Measurements from ENCODE around the gene MINDY4B. TPM values are rescaled to one million over a fixed set of nuclear protein-coding genes. Genes with fewer than 3 reads are reported as not detected.
A peak's percentile ranks its signal among the peaks of the same experiment; 100 is the strongest.

The MINDY4B gene
- total and polyA plus RNA-seq, 2 of the 13 experiments (the other 11 are each of a cell fraction or from before 2014, with no cell fraction given): not detected

GRCh38 chr3:150912501-150912900, 7.3 kb upstream of the MINDY4B start (continued):
- TF ChIP-seq TFAP4 (IDR thresholded peaks at IDR 0.05; ENCODE audit: borderline replicate concordance, low read depth) (no peak), HMGA1 (CRISPR knock-in tag; conservative IDR thresholded peaks at IDR 0.05) (no peak), FOXK1 (CRISPR knock-in tag; IDR thresholded peaks at IDR 0.05; ENCODE audit: borderline replicate concordance, low read depth) (no peak), ZNF121 (CRISPR knock-in tag; IDR thresholded peaks at IDR 0.05) (no peak), NKX3-1 (CRISPR knock-in tag; IDR thresholded peaks at IDR 0.05) (no peak), ZNF713 (CRISPR knock-in tag; IDR thresholded peaks at IDR 0.05) (no peak), PREB (CRISPR knock-in tag; IDR thresholded peaks at IDR 0.05) (no peak)

- ATAC-seq: no peak
- FAIRE-seq: no peak
- intact Hi-C loops (cut with micrococcal nuclease; ENCODE audit: unreplicated experiment): no loop called here
- Histone ChIP-seq H4K20me1 (ENCODE audit: insufficient read depth, low read length) (no peaks in the 10 kb centered on the region), H3K4me2 (ENCODE audit: low read depth, low read length) (no peak overlapping the region), H3K27me3 (ENCODE audit: control insufficient read depth in 1 of 2, insufficient read depth in 2 of 2, low read length in 2 of 2) (0 out of 5 replicates have a peak, but pooled peaks cover 0 to 4% of the 10 kb centered on the region in 2 experiments), H3K27ac (ENCODE audit: extremely low read length, insufficient read depth, low read length) (no peak overlapping the region), H3K9me3 (ENCODE audit: low read length) (no peaks in the 10 kb centered on the region), H3K9ac (ENCODE audit: insufficient read depth, low read depth, low read length) (no peak overlapping the region), H3K79me2 (ENCODE audit: insufficient read depth, low read length) (no peaks in the 10 kb centered on the region), H2AFZ (ENCODE audit: low read length) (no peak overlapping the region), H3K36me3 (replicated peaks in 1 of 2; ENCODE audit: control insufficient read depth in 1 of 2, insufficient read depth in 2 of 2, low read length in 2 of 2) (no peaks in the 10 kb centered on the region), H3K4me3 (replicated peaks in 1 of 3; ENCODE audit: insufficient read depth in 1 of 3, low read depth in 2 of 3, low read length in 3 of 3) (no peak overlapping the region), H3K4me1 (ENCODE audit: insufficient read depth, low read length) (no peaks in the 10 kb centered on the region)
- ChIA-PET CTCF (ENCODE audit: low intra/inter-chr PET ratio, low total read pairs) (no interaction called here), POLR2A (no interaction called here)
- DNase-seq (ENCODE audit: low spot score): no peak
- no TSS peak for BruUV-seq (replicated peaks)
- in situ Hi-C loops (cut with HindIII; ENCODE audit: extremely low pct_ligation_motif_present, low pct_unique_long_range_greater_than_20kb): no loop called here
- no peak for TF ChIP-seq ZNF784 (CRISPR knock-in tag; IDR thresholded peaks at IDR 0.05; ENCODE audit: borderline replicate concordance)
- TF ChIP-seq ZNF781 (CRISPR knock-in tag; IDR thresholded peaks at IDR 0.05; ENCODE audit: borderline replicate concordance, not compliant biosample characterization): no peak
- TF ChIP-seq ZBTB26 (CRISPR knock-in tag; IDR thresholded peaks at IDR 0.05; ENCODE audit: borderline replicate concordance): no peak
- TF ChIP-seq RXRA (CRISPR knock-in tag; IDR thresholded peaks at IDR 0.05): no peak
- TF ChIP-seq RBFOX2 (IDR thresholded peaks at IDR 0.05; ENCODE audit: low read depth, low read length): no peak
- TF ChIP-seq MAFK (conservative IDR thresholded peaks at IDR 0.05 in 1 of 2, IDR thresholded peaks at IDR 0.05 in 1 of 2; ENCODE audit: low read length in 2 of 2): peak; percentile 53 to 79; a peak in 3 of 4 replicates
- TF ChIP-seq IRF2 (CRISPR knock-in tag; IDR thresholded peaks at IDR 0.05): no peak
- TF ChIP-seq SSRP1 (CRISPR knock-in tag; IDR thresholded peaks at IDR 0.05): no peak
- TF ChIP-seq ZNF430 (CRISPR knock-in tag; IDR thresholded peaks at IDR 0.05): no peak
- 0 out of 2 replicates have a peak, but pooled peaks have one; percentile 41 for TF ChIP-seq MAFF (IDR thresholded peaks at IDR 0.05; ENCODE audit: low read depth, low read length)
- no peak for TF ChIP-seq ZNF510 (CRISPR knock-in tag; IDR thresholded peaks at IDR 0.05; ENCODE audit: low read depth)
- TF ChIP-seq ESRRA (CRISPR knock-in tag; IDR thresholded peaks at IDR 0.05; ENCODE audit: low read depth): no peak
- TF ChIP-seq ZSCAN9 (CRISPR knock-in tag; IDR thresholded peaks at IDR 0.05; ENCODE audit: borderline replicate concordance): no peak
Measured at GRCh38 chr3:150911771-150912170, 6.5 kb upstream of the MINDY4B start.
